Ascending aorta (tissue), 2 donors: Measurements from ENCODE around the gene FCSK. TPM values are rescaled to one million over a fixed set of nuclear protein-coding genes. Genes with fewer than 3 reads are reported as not detected.

Source experiments
- DNase-seq, 2 donors: peaks; one replicate each; pipeline ENCODE4 v3.0.0-alpha.2; 2019; ENCODE audit warnings: low spot score in 2 of 2
- H3K27ac ChIP-seq, 2 donors: fragments of 200-600 bp; sonication (generic); one replicate each; pipeline ENCODE4 v1.5.1; 2016 to 2017; ENCODE audit warnings: mild to moderate bottlenecking in 1 of 2
- H3K27me3 ChIP-seq: fragments of 200-600 bp; sonication (generic); one replicate; pipeline ENCODE4 v1.5.1; 2017
- H3K36me3 ChIP-seq, 2 donors: fragments of 200-600 bp; sonication (generic); one replicate each; pipeline ENCODE4 v1.5.1; 2016
- H3K4me1 ChIP-seq, 2 donors: fragments of 200-600 bp; sonication (generic); one replicate each; pipeline ENCODE4 v1.5.1; 2016 to 2017; ENCODE audit warnings: mild to moderate bottlenecking in 1 of 2
- H3K4me3 ChIP-seq, 2 donors: fragments of 200-600 bp; sonication (generic); one replicate each; pipeline ENCODE4 v1.5.1; 2016 to 2017; ENCODE audit warnings: mild to moderate bottlenecking in 1 of 2
- H3K9me3 ChIP-seq, 2 donors: fragments of 200-600 bp; sonication (generic); one replicate each; pipeline ENCODE4 v1.5.1; 2016
- intact Hi-C: fragments of 100-400 bp; cut with DNase I; formaldehyde crosslinking; loops from one replicate; pipeline ENCODE4 v1.15.1; 2023
- total RNA-seq: library from RNA; depleted of rRNA; stranded (reverse); fragments of >200 nt; gene quantifications from one replicate; pipeline ENCODE4 v1.1.0, GENCODE V29; 2016
- TF ChIP-seq, protein P1 (sequence below), 3 experiments: fragments of 200-600 bp in 2 of 3; fragments of 450-650 bp in 1 of 3; sonication (generic) in 2 of 3; IDR thresholded peaks; one replicate each; pipeline ENCODE4 v1.5.1; 2016 to 2019; ENCODE audit warnings: antibody characterized with exemption in 3 of 3, mild to moderate bottlenecking in 1 of 3, moderate library complexity in 1 of 3

FCSK gene
- total RNA-seq, 1 donor from 2014 or later: 54.5 TPM

- intact Hi-C loops: no loop called here
- TF ChIP-seq, protein P1, sequence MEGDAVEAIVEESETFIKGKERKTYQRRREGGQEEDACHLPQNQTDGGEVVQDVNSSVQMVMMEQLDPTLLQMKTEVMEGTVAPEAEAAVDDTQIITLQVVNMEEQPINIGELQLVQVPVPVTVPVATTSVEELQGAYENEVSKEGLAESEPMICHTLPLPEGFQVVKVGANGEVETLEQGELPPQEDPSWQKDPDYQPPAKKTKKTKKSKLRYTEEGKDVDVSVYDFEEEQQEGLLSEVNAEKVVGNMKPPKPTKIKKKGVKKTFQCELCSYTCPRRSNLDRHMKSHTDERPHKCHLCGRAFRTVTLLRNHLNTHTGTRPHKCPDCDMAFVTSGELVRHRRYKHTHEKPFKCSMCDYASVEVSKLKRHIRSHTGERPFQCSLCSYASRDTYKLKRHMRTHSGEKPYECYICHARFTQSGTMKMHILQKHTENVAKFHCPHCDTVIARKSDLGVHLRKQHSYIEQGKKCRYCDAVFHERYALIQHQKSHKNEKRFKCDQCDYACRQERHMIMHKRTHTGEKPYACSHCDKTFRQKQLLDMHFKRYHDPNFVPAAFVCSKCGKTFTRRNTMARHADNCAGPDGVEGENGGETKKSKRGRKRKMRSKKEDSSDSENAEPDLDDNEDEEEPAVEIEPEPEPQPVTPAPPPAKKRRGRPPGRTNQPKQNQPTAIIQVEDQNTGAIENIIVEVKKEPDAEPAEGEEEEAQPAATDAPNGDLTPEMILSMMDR (IDR thresholded peaks at IDR 0.05): no peak
- Histone ChIP-seq H3K27ac (no peak overlapping the region), H3K4me3 (no peak overlapping the region), H3K27me3 (no peaks in the 10 kb centered on the region), H3K36me3 (no peaks in the 10 kb centered on the region), H3K9me3 (no peaks in the 10 kb centered on the region), H3K4me1 (peaks cover 0 to 6% of the 10 kb centered on the region in 2 donors)
- no peak for DNase-seq
These were observed 3.2 kb downstream of the FCSK start for GRCh38 chr16:70457446-70458166.

- no peaks in the 10 kb centered on the region for H3K9me3 ChIP-seq
- H3K4me1 ChIP-seq: no peaks in the 10 kb centered on the region
- H3K36me3 ChIP-seq: peaks cover 11 to 14% of the 10 kb centered on the region in 2 donors
- no peak overlapping the region for H3K27ac ChIP-seq
- TF ChIP-seq, protein P1 (IDR thresholded peaks at IDR 0.05): no peak
- H3K4me3 ChIP-seq: no peak overlapping the region
- H3K27me3 ChIP-seq: no peaks in the 10 kb centered on the region
- no peak for DNase-seq
- intact Hi-C loops: no loop called here
These were observed 6.4 kb downstream of the FCSK start for GRCh38 chr16:70460737-70461261.

DNA sequence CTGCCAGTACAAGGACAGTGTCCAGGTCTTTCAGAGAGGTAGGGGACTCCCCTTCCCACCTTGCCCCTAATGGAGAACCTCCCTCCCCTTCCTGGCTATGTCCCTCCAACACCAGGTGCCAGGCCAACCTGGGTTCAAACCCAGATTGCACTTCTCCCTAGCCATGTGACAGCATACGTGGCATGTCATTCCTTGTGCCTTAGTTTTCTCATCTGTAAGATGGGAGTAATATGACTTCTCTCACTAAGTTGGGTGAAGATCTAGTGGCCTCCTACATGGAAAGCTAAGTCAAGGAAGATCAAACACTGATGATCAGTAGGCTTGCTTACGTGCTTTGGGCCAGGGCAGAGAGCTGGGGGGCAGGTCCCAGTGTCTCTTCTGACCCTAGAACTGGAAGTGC, 8.8 kb downstream of the FCSK start:
- H3K4me3 ChIP-seq: no peak overlapping the region
- H3K36me3 ChIP-seq: peaks cover 23 to 27% of the 10 kb centered on the region in 2 donors
- H3K27me3 ChIP-seq: no peaks in the 10 kb centered on the region
- TF ChIP-seq, protein P1 (IDR thresholded peaks at IDR 0.05): no peak
- no peak overlapping the region for H3K27ac ChIP-seq
- intact Hi-C loops: no loop called here
- no peaks in the 10 kb centered on the region for H3K9me3 ChIP-seq
- DNase-seq: no peak
- H3K4me1 ChIP-seq: no peaks in the 10 kb centered on the region

- no peak for DNase-seq
- TF ChIP-seq, protein P1 (IDR thresholded peaks at IDR 0.05): no peak
- Histone ChIP-seq H3K4me1 (no peaks in the 10 kb centered on the region), H3K9me3 (no peaks in the 10 kb centered on the region), H3K36me3 (peaks cover 28 to 39% of the 10 kb centered on the region in 2 donors), H3K4me3 (no peak overlapping the region), H3K27ac (no peak overlapping the region), H3K27me3 (no peaks in the 10 kb centered on the region)
- intact Hi-C loops: no loop called here
These were observed 11.8 kb downstream of the FCSK start for GRCh38 chr16:70465999-70466804.

DNA sequence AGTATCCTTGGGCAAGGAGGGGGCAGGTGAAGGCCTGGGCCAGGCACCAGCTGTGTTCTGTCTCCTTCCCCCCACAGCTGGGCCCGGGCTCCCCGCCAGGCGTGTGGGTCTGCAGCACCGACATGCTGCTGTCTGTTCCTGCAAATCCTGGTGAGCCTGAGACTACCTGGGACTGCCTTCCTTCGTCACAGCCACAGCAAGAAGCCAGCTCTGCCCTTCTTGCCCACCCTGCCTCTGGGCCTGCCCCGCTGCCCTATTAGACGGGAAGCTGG, 12.3 kb downstream of the FCSK start:
- no peaks in the 10 kb centered on the region for H3K27me3 ChIP-seq
- peaks cover 28 to 40% of the 10 kb centered on the region in 2 donors for H3K36me3 ChIP-seq
- no peak for DNase-seq
- TF ChIP-seq, protein P1 (IDR thresholded peaks at IDR 0.05): no peak
- H3K27ac ChIP-seq: no peak overlapping the region
- H3K9me3 ChIP-seq: no peaks in the 10 kb centered on the region
- no peaks in the 10 kb centered on the region for H3K4me1 ChIP-seq
- no peak overlapping the region for H3K4me3 ChIP-seq
- intact Hi-C loops: no loop called here
